GM19035 (cell line): Measurements from ENCODE around the gene GRIN2A.

Source experiments
- ATAC-seq: cut with Tn5 transposase; IDR thresholded peaks from one replicate; pipeline ENCODE4 v1.9.1; 2021; ENCODE audit not compliant: unreplicated experiment

GRIN2A gene

GRCh38 chr16:9791556-9791955 is 390.7 kb downstream of the GRIN2A start:
- no peak for ATAC-seq

GRCh38 chr16:9790199-9790598 is 392.0 kb downstream of the GRIN2A start:
- ATAC-seq: no peak

- ATAC-seq: no peak
Observed at GRCh38 chr16:9787717-9788116, 394.5 kb downstream of the GRIN2A start.

GRCh38 chr16:9780831-9781230 is 401.4 kb downstream of the GRIN2A start:
- no peak for ATAC-seq

GRCh38 chr16:9778849-9779248 is 403.4 kb downstream of the GRIN2A start:
- no peak for ATAC-seq

GRCh38 chr16:9775998-9776397 is 406.2 kb downstream of the GRIN2A start:
- no peak for ATAC-seq

GRCh38 chr16:9773289-9773688 is 408.9 kb downstream of the GRIN2A start:
- ATAC-seq: no peak

GRCh38 chr16:9772526-9773225 is 409.6 kb downstream of the GRIN2A start:
- ATAC-seq: no peak

- no peak for ATAC-seq
Observed at GRCh38 chr16:9766891-9767290, 415.3 kb downstream of the GRIN2A start.

GRCh38 chr16:9763505-9763904 is 418.7 kb downstream of the GRIN2A start:
- no peak for ATAC-seq

GRCh38 chr16:9761870-9762269 is 420.4 kb downstream of the GRIN2A start:
- ATAC-seq: no peak

GRCh38 chr16:9757687-9758086 is 424.5 kb downstream of the GRIN2A start:
- ATAC-seq: no peak

GRCh38 chr16:9756434-9756833 is 425.8 kb downstream of the GRIN2A start:
- ATAC-seq: no peak

- ATAC-seq: no peak
Observed at GRCh38 chr16:9755081-9755480, 427.1 kb downstream of the GRIN2A start.

GRCh38 chr16:9741776-9742175 is 440.5 kb downstream of the GRIN2A start:
- no peak for ATAC-seq

GRCh38 chr16:9739301-9739700 is 442.9 kb downstream of the GRIN2A start:
- ATAC-seq: no peak

GRCh38 chr16:9738690-9739089 is 443.5 kb downstream of the GRIN2A start:
- ATAC-seq: no peak

GRCh38 chr16:9736547-9736946 is 445.7 kb downstream of the GRIN2A start:
- no peak for ATAC-seq

GRCh38 chr16:9723136-9723535 is 459.1 kb downstream of the GRIN2A start:
- no peak for ATAC-seq

- ATAC-seq: no peak
Observed at GRCh38 chr16:9713907-9714306, 468.3 kb downstream of the GRIN2A start.

GRCh38 chr16:9713156-9713555 is 469.1 kb downstream of the GRIN2A start:
- ATAC-seq: no peak

- ATAC-seq: no peak
Observed at GRCh38 chr16:9708972-9709620, 473.1 kb downstream of the GRIN2A start.
